Brain microvascular endothelial cell (primary cell): ENCODE results near the gene MED20.
A peak's percentile ranks its signal among the peaks of the same experiment; 100 is the strongest.

Experiments
- DNase-seq: peaks from one replicate; pipeline ENCODE4 v3.0.0-alpha.2; 2020
- H3K27ac ChIP-seq: fragments of 250-450 bp; sonication (Bioruptor Pico); 2 replicates; pipeline ENCODE4 v1.5.1; 2020; ENCODE audit warnings: mild to moderate bottlenecking, moderate library complexity
- H3K27me3 ChIP-seq: fragments of 250-450 bp; sonication (Bioruptor Pico); replicated peaks from 2 replicates; pipeline ENCODE4 v1.5.1; 2020; ENCODE audit warnings: mild to moderate bottlenecking
- H3K36me3 ChIP-seq: fragments of 250-450 bp; sonication (Bioruptor Pico); replicated peaks from 2 replicates; pipeline ENCODE4 v1.5.1; 2020; ENCODE audit warnings: mild to moderate bottlenecking
- H3K4me3 ChIP-seq: 2 replicates; pipeline ENCODE4 v1.5.1; 2011; ENCODE audit warnings: low read depth, mild to moderate bottlenecking, control low read depth, low read length, moderate library complexity
- in situ Hi-C: cut with HindIII; loops from 2 replicates; pipeline ENCODE4 v1.10.0; 2017; ENCODE audit warnings: low sequenced_read_pairs, low pct_ligation_motif_present
- TF ChIP-seq, protein P1 (sequence below): IDR thresholded peaks from 2 replicates; pipeline ENCODE4 v1.5.1; 2011; ENCODE audit warnings: low read depth, mild to moderate bottlenecking, moderate library complexity, low read length, control low read depth, inconsistent platforms; ENCODE audit errors: missing control alignments

MED20 gene

DNA sequence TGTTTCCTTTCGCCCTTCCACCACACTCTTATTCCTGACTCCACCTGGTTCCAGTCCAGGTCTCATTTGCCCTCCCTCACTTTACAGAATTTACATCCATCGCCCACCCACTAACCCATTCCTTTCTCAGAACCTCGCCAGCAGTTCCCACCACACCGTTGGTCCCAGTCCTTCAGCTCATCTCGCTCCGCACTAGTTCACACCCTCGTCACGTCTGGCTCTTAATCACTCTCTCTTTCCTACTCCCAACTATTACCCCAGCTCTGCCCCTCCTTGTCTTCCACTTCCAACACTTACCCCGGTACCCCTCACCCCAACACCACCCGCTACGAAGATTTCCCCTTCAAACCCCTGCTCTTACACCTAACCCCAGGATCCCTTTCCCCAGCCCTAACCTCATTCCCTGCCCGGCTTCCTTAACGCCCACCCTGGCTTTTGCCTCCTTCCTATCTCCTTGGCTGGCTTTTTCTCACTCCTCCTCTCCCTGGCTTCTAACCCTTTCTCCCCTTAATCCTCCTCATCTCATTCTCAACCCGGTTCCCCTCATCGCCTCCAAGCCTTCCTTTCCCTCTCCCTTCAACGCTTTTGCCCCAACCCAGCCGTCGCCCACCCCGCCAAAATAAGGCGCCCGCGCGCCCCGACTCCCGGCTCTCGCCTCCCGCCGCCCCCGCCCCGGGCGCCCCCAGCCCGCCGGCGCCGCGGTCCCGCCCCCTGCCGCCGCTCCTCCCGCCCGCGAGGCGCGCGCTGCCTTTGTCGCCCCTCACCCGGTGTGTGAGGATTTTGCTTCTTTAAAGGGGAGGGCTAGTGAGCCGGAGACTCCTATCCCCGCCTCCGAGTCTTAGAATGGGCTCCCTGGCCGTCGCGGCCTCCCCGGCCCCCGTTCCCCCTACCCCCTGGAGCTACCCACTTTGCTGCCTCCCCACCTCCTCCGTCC is 26.3 kb downstream of the MED20 start:
- no peak for DNase-seq
- Histone ChIP-seq H3K27ac (no peak overlapping the region), H3K27me3 (no peaks in the 10 kb centered on the region), H3K4me3 (peak overlapping the region; percentile 81), H3K36me3 (no peaks in the 10 kb centered on the region)
- TF ChIP-seq, protein P1, sequence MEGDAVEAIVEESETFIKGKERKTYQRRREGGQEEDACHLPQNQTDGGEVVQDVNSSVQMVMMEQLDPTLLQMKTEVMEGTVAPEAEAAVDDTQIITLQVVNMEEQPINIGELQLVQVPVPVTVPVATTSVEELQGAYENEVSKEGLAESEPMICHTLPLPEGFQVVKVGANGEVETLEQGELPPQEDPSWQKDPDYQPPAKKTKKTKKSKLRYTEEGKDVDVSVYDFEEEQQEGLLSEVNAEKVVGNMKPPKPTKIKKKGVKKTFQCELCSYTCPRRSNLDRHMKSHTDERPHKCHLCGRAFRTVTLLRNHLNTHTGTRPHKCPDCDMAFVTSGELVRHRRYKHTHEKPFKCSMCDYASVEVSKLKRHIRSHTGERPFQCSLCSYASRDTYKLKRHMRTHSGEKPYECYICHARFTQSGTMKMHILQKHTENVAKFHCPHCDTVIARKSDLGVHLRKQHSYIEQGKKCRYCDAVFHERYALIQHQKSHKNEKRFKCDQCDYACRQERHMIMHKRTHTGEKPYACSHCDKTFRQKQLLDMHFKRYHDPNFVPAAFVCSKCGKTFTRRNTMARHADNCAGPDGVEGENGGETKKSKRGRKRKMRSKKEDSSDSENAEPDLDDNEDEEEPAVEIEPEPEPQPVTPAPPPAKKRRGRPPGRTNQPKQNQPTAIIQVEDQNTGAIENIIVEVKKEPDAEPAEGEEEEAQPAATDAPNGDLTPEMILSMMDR, result no peak
- in situ Hi-C loops, result no loop called here

DNA sequence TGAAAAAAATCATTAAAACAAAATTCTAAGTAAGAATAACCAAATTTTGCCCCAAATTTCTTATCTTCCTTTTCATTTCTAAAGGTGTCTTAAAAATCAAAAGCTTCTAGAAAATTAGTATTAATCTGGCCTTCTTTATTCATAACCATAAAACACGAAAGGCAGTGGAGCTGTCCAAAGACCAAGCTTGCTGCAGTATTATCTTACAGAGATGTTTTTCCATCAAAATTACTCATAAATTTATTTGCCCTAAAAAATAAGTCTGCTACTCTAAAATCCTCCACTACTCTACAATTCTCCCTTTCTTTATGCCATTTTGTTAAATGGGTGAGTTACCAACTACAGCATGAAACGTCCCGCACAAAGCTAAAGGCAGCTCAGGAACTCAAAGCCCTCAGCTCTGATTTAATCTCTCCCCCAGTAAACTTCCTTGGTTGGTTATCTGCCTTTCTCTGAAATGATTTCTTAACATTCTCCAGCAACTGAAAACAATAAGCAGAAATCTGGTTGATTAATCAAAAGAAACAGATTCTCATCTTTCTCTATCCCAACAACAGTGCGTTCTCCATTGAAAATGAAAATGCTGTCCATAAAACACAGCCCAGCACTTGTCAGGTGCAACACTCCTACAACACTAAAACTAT is 27.9 kb downstream of the MED20 start:
- H3K27ac ChIP-seq, result no peak overlapping the region
- TF ChIP-seq, protein P1, result no peak
- H3K27me3 ChIP-seq, result no peaks in the 10 kb centered on the region
- no peak for DNase-seq
- in situ Hi-C loops, result no loop called here
- H3K4me3 ChIP-seq, result no peak overlapping the region
- H3K36me3 ChIP-seq, result no peaks in the 10 kb centered on the region

DNA sequence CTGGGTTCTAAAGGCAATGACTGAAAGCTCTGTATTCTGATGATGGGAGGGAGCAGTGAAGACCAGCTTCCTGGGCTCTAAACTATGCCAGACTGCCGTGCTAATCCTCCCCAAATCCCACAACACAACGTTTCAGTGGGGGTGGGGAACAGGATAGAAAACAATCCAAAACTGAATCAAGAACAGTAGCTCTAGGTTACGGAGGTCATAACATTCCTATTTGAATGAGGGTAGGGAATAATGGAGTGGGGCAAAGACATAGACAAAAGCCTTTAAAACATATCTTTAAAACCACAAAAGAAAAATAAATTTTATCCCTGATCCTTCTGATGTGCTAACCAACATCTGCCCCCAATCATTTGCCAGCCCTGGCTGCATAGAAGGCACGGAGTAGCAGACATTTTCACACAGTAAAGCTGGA is 33.6 kb downstream of the MED20 start:
- Histone ChIP-seq H3K27ac (no peak overlapping the region), H3K27me3 (no peaks in the 10 kb centered on the region), H3K36me3 (no peaks in the 10 kb centered on the region), H3K4me3 (no peak overlapping the region)
- in situ Hi-C loops, result no loop called here
- DNase-seq, result no peak
- TF ChIP-seq, protein P1, result no peak

DNA sequence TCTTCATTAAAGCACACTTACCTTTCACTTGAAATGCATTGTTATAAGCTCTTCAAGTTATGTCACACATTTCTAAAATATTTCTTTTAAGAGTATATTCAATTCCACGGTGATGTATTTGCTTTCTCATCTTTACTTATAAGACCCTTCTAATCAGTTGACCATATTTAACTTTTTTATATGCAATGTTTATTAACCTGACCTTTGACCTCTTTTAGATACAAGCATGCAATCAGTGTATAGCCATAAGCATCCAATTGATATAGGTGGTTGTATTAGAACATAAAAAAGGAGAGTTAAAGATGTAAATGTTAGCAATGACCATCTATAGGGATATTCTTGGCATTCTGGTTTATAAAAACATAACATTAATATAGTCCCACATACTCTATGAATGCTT is 35.0 kb downstream of the MED20 start:
- no peak for DNase-seq
- Histone ChIP-seq H3K27ac (no peak overlapping the region), H3K4me3 (no peak overlapping the region), H3K27me3 (no peaks in the 10 kb centered on the region), H3K36me3 (no peaks in the 10 kb centered on the region)
- in situ Hi-C loops, result no loop called here
- TF ChIP-seq, protein P1, result no peak

DNA sequence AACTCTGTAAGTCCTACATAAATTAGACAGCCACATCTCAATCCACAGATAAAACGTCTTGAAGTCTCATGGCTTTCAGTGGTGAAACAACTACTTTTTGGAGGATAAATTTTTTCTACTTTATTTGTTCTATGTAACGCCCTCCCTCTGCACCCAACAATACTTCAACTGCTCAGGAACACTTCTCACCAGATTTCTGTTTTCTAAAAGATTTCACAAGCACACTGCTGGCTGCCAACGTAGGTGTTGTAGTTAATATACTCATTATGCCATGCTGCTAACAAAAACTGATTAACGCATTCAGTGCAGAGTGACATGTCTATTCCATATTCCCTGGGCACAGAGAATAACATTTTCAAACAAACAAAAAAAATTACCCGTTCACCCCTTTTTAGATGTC is 36.0 kb downstream of the MED20 start:
- no peak overlapping the region for H3K27ac ChIP-seq
- TF ChIP-seq, protein P1, result no peak
- in situ Hi-C loops, result no loop called here
- H3K27me3 ChIP-seq, result no peaks in the 10 kb centered on the region
- no peak overlapping the region for H3K4me3 ChIP-seq
- DNase-seq, result no peak
- H3K36me3 ChIP-seq, result no peaks in the 10 kb centered on the region
